H9 (cell line): ENCODE measurements around the gene TTLL1. TPM values are rescaled to one million over a fixed set of nuclear protein-coding genes. Genes with fewer than 3 reads are reported as not detected.

Experiments used
- DNase-seq: peaks from one replicate; pipeline ENCODE4 v3.0.0-alpha.2; 2017
- H2AFZ ChIP-seq: one replicate; pipeline ENCODE4 v1.6.1; 2013; ENCODE audit warnings: mild to moderate bottlenecking, low read length, control low read depth, moderate library complexity
- H2AK5ac ChIP-seq: 2 replicates; pipeline ENCODE4 v1.6.1; 2013; ENCODE audit warnings: low read length, control low read depth, mixed read lengths; ENCODE audit not compliant: insufficient read length
- H2BK120ac ChIP-seq: one replicate; pipeline ENCODE4 v1.6.1; 2013; ENCODE audit warnings: low read depth, mild to moderate bottlenecking, low read length, control low read depth, inconsistent platforms; ENCODE audit not compliant: poor library complexity, severe bottlenecking
- H2BK12ac ChIP-seq: 2 replicates; pipeline ENCODE4 v1.6.1; 2013; ENCODE audit warnings: low read length, control low read depth, mixed read lengths, low read depth; ENCODE audit not compliant: insufficient read length
- H2BK15ac ChIP-seq: 2 replicates; pipeline ENCODE4 v1.6.1; 2013; ENCODE audit warnings: low read depth, low read length, control low read depth
- H2BK20ac ChIP-seq: one replicate; pipeline ENCODE4 v1.6.1; 2013; ENCODE audit warnings: low read depth, mild to moderate bottlenecking, low read length, control low read depth, inconsistent platforms; ENCODE audit not compliant: poor library complexity, severe bottlenecking
- H2BK5ac ChIP-seq: 2 replicates; pipeline ENCODE4 v1.6.1; 2013; ENCODE audit warnings: low read length, control low read depth, mixed read lengths; ENCODE audit not compliant: insufficient read length
- H3K14ac ChIP-seq: 2 replicates; pipeline ENCODE4 v1.6.1; 2013; ENCODE audit warnings: low read length, control low read depth; ENCODE audit not compliant: insufficient read depth
- H3K18ac ChIP-seq: 2 replicates; pipeline ENCODE4 v1.6.1; 2013; ENCODE audit warnings: low read depth, mild to moderate bottlenecking, mixed read lengths, low read length, control low read depth; ENCODE audit not compliant: insufficient read length
- H3K23ac ChIP-seq: 2 replicates; pipeline ENCODE4 v1.6.1; 2013; ENCODE audit warnings: low read length, control low read depth, mixed read lengths, low read depth; ENCODE audit not compliant: insufficient read length
- H3K23me2 ChIP-seq: 2 replicates; pipeline ENCODE4 v1.6.1; 2013; ENCODE audit warnings: low read depth, mild to moderate bottlenecking, mixed read lengths, low read length, control low read depth; ENCODE audit not compliant: insufficient read length, poor library complexity, severe bottlenecking
- H3K27ac ChIP-seq: 2 replicates; pipeline ENCODE4 v1.5.1; 2013; ENCODE audit warnings: low read length, control low read depth, mixed read lengths, low read depth; ENCODE audit not compliant: insufficient read length
- H3K27me3 ChIP-seq: 2 replicates; pipeline ENCODE4 v1.6.1; 2013; ENCODE audit warnings: low read length, control low read depth, inconsistent platforms; ENCODE audit not compliant: insufficient read depth
- H3K4ac ChIP-seq: 2 replicates; pipeline ENCODE4 v1.6.1; 2013; ENCODE audit warnings: low read depth, mild to moderate bottlenecking, control low read depth, inconsistent platforms, low read length, moderate library complexity
- H3K4me1 ChIP-seq: 2 replicates; pipeline ENCODE4 v1.6.1; 2013; ENCODE audit warnings: low read length, control low read depth, inconsistent platforms; ENCODE audit not compliant: insufficient read depth
- H3K4me2 ChIP-seq: 2 replicates; pipeline ENCODE4 v1.6.1; 2013; ENCODE audit warnings: low read length, control low read depth, mixed read lengths; ENCODE audit not compliant: insufficient read length, insufficient read depth
- H3K56ac ChIP-seq: 2 replicates; pipeline ENCODE4 v1.6.1; 2013; ENCODE audit warnings: low read depth, mild to moderate bottlenecking, mixed read lengths, low read length, control low read depth; ENCODE audit not compliant: insufficient read length
- H3K79me1 ChIP-seq: 2 replicates; pipeline ENCODE4 v1.6.1; 2013; ENCODE audit warnings: low read depth, mild to moderate bottlenecking, moderate library complexity, low read length, control low read depth, inconsistent platforms; ENCODE audit not compliant: insufficient read depth, poor library complexity, severe bottlenecking
- H3K79me2 ChIP-seq: 2 replicates; pipeline ENCODE4 v1.6.1; 2013; ENCODE audit warnings: low read length, control low read depth, inconsistent platforms; ENCODE audit not compliant: insufficient read depth
- H3K9ac ChIP-seq: 2 replicates; pipeline ENCODE4 v1.6.1; 2013; ENCODE audit warnings: low read length, control low read depth, mixed read lengths; ENCODE audit not compliant: insufficient read length; ENCODE audit errors: extremely low read depth
- H3K9me3 ChIP-seq: one replicate; pipeline ENCODE4 v1.6.1; 2013; ENCODE audit warnings: low read depth, low read length, inconsistent platforms; ENCODE audit not compliant: control insufficient read depth
- H3T11ph ChIP-seq: one replicate; pipeline ENCODE4 v1.6.1; 2013; ENCODE audit warnings: mild to moderate bottlenecking, low read length, control low read depth, inconsistent platforms
- H4K20me1 ChIP-seq: one replicate; pipeline ENCODE4 v1.6.1; 2013; ENCODE audit not compliant: control insufficient read depth, insufficient read length, insufficient read depth
- H4K5ac ChIP-seq: 2 replicates; pipeline ENCODE4 v1.6.1; 2013; ENCODE audit warnings: low read depth, mild to moderate bottlenecking, mixed read lengths, low read length, control low read depth; ENCODE audit not compliant: insufficient read length
- H4K8ac ChIP-seq: replicated peaks from 2 replicates; pipeline ENCODE4 v1.6.1; 2013; ENCODE audit warnings: low read length, control low read depth, mixed read lengths, low read depth; ENCODE audit not compliant: insufficient read length
- H4K91ac ChIP-seq: 2 replicates; pipeline ENCODE4 v1.6.1; 2013; ENCODE audit warnings: low read depth, mild to moderate bottlenecking, moderate library complexity, mixed read lengths, low read length, control low read depth; ENCODE audit not compliant: insufficient read length
- H3K27ac Mint-ChIP-seq, 3 experiments: 2 replicates in 2 of 3; 3 replicates in 1 of 3; pipeline ENCODE4 v1.8.0; 2020 to 2021; ENCODE audit warnings: mixed read lengths in 3 of 3, mild to moderate bottlenecking in 1 of 3, moderate library complexity in 1 of 3
- H3K27me3 Mint-ChIP-seq: 2 replicates; pipeline ENCODE4 v1.8.0; 2021; ENCODE audit warnings: low read depth, mild to moderate bottlenecking, moderate library complexity, mixed read lengths
- H3K36me3 Mint-ChIP-seq, 3 experiments: 2 replicates in 2 of 3; 3 replicates in 1 of 3; pipeline ENCODE4 v1.8.0; 2020 to 2021; ENCODE audit warnings: low read depth in 3 of 3, mixed read lengths in 3 of 3; ENCODE audit not compliant: insufficient read depth in 1 of 3
- H3K4me1 Mint-ChIP-seq, 2 experiments: 2 replicates each; pipeline ENCODE4 v1.8.0; 2020; ENCODE audit warnings: mixed read lengths in 2 of 2
- H3K4me3 Mint-ChIP-seq, 2 experiments: 2 replicates in 1 of 2; 3 replicates in 1 of 2; pipeline ENCODE4 v1.8.0; 2020 to 2021; ENCODE audit warnings: mild to moderate bottlenecking in 2 of 2, mixed read lengths in 2 of 2, moderate library complexity in 1 of 2
- H3K9me3 Mint-ChIP-seq, 2 experiments: 2 replicates in 1 of 2; 3 replicates in 1 of 2; pipeline ENCODE4 v1.8.0; 2020; ENCODE audit warnings: mild to moderate bottlenecking in 2 of 2, mixed read lengths in 2 of 2, moderate library complexity in 1 of 2
- WGBS: extraction: QIAGEN DNeasy Blood & Tissue Kit; methylation state at CpG from one replicate; pipeline ENCODE4 v1.1.7; 2013; ENCODE audit warnings: missing lambda C conversion rate, low lambda C conversion rate, mixed read lengths; ENCODE audit not compliant: insufficient read length; ENCODE audit errors: extremely low coverage; 5-methylcytosine and 5-hydroxymethylcytosine counted together
- total RNA-seq: library from RNA; stranded (reverse); gene quantifications from 2 replicates; pipeline ENCODE4 v1.2.1, GENCODE V29; 2021
- TF ChIP-seq, protein P1 (sequence below): fragments of 200-600 bp; sonication (generic); conservative IDR thresholded peaks from 3 replicates; pipeline ENCODE4 v1.8.0; 2021; ENCODE audit warnings: antibody characterized with exemption, mild to moderate bottlenecking

TTLL1 gene
- total RNA-seq, 1 experiment from 2014 or later = 4.1 TPM

DNA sequence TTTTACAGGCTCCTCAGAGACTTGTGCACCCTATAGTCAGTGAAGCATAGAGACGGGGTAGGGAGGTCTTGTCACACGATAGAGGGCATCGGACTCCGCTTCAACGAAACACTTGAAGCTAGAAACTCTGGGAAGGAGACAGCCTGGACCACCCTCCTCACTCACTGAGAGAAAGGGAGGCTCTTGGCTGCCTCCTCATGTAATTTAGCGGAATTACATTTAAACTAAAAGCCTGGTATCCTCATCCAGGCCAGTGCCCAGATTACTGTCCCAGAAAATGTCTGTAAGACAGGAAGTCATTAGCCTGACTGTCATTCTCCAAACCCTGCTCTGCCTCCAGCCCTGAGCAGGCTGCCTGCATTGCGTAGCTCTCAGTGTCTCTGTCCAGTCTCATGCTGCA, 36.0 kb downstream of the TTLL1 start:
- no peak overlapping the region for H4K5ac ChIP-seq
- no peak overlapping the region for H3T11ph ChIP-seq
- H2AK5ac ChIP-seq = no peak overlapping the region
- H3K9ac ChIP-seq = no peak overlapping the region
- H3K27ac ChIP-seq = no peak overlapping the region
- H3K9me3 ChIP-seq = no peaks in the 10 kb centered on the region
- H3K23ac ChIP-seq = no peak overlapping the region
- no peak overlapping the region for H3K14ac ChIP-seq
- H2AFZ ChIP-seq = no peak overlapping the region
- no peak overlapping the region for H3K4me2 ChIP-seq
- H2BK20ac ChIP-seq = no peak overlapping the region
- no peaks in the 10 kb centered on the region for H4K20me1 ChIP-seq
- peak; percentile 45 for DNase-seq
- Mint-ChIP-seq H3K36me3 (no peaks in the 10 kb centered on the region; a peak in 1 of 7 replicates), H3K27ac (no peak overlapping the region; a peak in 1 of 7 replicates), H3K27me3 (no peaks in the 10 kb centered on the region), H3K4me3 (no peak overlapping the region), H3K9me3 (no peaks in the 10 kb centered on the region), H3K4me1 (peaks cover 0 to 7% of the 10 kb centered on the region in 2 experiments; a peak in 3 of 4 replicates)
- H3K23me2 ChIP-seq = no peaks in the 10 kb centered on the region
- H2BK120ac ChIP-seq = no peak overlapping the region
- no peaks in the 10 kb centered on the region for H3K4me1 ChIP-seq
- TF ChIP-seq, protein P1, sequence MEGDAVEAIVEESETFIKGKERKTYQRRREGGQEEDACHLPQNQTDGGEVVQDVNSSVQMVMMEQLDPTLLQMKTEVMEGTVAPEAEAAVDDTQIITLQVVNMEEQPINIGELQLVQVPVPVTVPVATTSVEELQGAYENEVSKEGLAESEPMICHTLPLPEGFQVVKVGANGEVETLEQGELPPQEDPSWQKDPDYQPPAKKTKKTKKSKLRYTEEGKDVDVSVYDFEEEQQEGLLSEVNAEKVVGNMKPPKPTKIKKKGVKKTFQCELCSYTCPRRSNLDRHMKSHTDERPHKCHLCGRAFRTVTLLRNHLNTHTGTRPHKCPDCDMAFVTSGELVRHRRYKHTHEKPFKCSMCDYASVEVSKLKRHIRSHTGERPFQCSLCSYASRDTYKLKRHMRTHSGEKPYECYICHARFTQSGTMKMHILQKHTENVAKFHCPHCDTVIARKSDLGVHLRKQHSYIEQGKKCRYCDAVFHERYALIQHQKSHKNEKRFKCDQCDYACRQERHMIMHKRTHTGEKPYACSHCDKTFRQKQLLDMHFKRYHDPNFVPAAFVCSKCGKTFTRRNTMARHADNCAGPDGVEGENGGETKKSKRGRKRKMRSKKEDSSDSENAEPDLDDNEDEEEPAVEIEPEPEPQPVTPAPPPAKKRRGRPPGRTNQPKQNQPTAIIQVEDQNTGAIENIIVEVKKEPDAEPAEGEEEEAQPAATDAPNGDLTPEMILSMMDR = peak; percentile 73
- H2BK15ac ChIP-seq = no peak overlapping the region
- no peak overlapping the region for H2BK12ac ChIP-seq
- no peak overlapping the region for H3K4ac ChIP-seq
- no CpG with 5 or more reads among the region's 7 CpGs for WGBS
- H2BK5ac ChIP-seq = no peak overlapping the region
- no peaks in the 10 kb centered on the region for H3K79me2 ChIP-seq
- H3K79me1 ChIP-seq = no peaks in the 10 kb centered on the region
- H3K56ac ChIP-seq = no peak overlapping the region
- no peak overlapping the region for H3K18ac ChIP-seq
- no peaks in the 10 kb centered on the region for H3K27me3 ChIP-seq
- H4K91ac ChIP-seq = no peak overlapping the region
- H4K8ac ChIP-seq = no peak overlapping the region
